CD1c-positive myeloid dendritic cell (primary cell): ENCODE data around the gene TEX264.
"Not testable (repeated sequence)": the region's sequence is repeated elsewhere in the genome, so short reads cannot be mapped to it uniquely, and the experiment has no call there.

ENCODE experiments used
- DNase-seq: peaks from one replicate; pipeline ENCODE4 v3.0.0-alpha.2; 2016; ENCODE audit errors: extremely low spot score

The TEX264 gene

GRCh38 chr3:51670823-51671733, at the start of gene TEX264:
Gene TEX264, plus strand, starts transcription at chr3:51671252. Its CDS starts 3,053 bp downstream, at chr3:51674305.
- DNase-seq = peak; percentile 99

- DNase-seq = no peak
Observed at GRCh38 chr3:51622413-51622812, 48.6 kb upstream of the TEX264 start.

- DNase-seq = no peak
Observed at GRCh38 chr3:51622868-51623267, 48.2 kb upstream of the TEX264 start.

DNA sequence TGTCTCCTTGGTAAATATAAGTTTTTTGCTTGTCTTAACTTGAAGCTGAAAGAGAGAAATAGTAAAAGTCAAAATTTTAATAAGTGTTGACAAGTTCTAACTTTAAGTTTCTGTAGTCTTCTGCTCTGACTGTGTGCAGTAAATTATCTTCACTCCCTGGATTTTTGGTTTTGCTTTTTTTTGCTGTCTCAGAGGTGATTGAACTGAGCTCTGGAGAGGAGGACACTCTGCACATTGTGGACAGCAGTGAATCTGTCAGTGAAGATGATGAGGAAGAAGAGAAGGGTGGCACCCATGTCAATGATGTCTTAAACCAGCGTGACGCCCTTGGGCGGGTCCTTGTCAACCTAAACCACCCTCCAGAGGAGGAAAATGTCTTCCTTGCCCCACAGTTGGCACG, 40.5 kb upstream of the TEX264 start:
- DNase-seq = no peak

- no peak for DNase-seq
Observed at GRCh38 chr3:51637144-51637940, 33.7 kb upstream of the TEX264 start.

GRCh38 chr3:51637941-51638471, 33.0 kb upstream of the TEX264 start:
- peak; percentile 51 for DNase-seq

- DNase-seq = peak; percentile 74
Observed at GRCh38 chr3:51642462-51642861, 28.6 kb upstream of the TEX264 start.

GRCh38 chr3:51646091-51646490, 25.0 kb upstream of the TEX264 start:
- no peak for DNase-seq

- not testable (repeated sequence) for DNase-seq
Observed at GRCh38 chr3:51652103-51652502, 18.9 kb upstream of the TEX264 start.

GRCh38 chr3:51653409-51653808, 17.6 kb upstream of the TEX264 start:
- not testable (repeated sequence) for DNase-seq

DNA sequence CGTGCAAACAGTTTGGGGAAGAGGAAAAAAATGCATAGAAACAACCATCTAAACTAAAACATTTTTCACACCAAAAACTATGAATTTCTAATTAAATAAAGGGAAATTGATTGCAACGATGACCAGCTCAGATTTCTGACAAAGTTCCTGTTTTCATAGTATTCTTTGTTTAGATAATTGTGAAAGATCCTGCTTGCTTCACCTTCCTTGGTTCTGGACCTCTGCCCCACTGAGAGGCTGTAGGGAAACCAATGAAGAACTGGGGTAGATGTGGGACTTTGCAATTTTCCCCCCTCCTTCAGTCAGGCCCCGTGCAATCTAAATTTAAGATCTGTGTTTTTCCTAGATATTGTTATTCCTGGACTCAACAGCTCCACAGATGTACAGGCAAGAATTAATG, 13.8 kb upstream of the TEX264 start:
- peak; percentile 59 for DNase-seq

DNA sequence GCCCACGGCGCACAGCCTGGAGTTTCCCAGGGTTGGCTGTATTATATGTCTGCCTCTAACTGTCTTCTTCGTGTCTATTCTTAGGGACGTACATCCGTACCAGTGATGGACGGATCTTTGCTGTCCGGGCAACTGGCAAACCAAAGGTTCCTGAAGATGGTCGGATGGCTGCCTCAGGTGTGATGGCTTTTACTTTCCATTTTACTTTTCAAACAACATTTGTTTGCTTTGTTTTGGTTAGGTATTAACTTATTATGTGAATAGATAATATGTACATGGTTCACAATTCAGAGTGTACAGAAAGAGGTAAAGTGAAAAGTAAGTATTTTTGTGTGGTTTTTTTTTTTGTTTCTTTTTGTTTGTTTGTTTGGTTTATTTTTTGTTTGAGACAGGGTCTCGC, 11.1 kb upstream of the TEX264 start:
- DNase-seq = no peak

DNA sequence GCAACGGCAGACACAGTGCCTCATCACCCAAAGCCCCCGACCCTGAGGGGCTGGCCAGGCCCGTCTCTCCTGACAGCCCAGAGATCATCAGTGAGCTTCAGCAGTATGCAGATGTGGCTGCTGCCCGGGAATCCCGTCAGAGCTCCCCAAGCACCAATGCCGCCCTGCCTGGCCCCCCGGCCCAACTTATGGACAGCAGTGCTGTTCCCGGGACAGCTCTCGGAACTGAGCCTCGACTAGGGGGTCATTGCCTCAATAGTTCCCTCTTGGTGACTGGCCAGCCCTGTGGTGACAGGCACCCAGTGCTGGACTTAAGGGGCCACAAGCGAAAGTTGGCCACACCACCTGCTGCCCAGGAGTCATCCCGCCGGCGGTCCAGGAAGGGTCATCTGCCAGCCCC, 8.6 kb upstream of the TEX264 start:
- no peak for DNase-seq

DNA sequence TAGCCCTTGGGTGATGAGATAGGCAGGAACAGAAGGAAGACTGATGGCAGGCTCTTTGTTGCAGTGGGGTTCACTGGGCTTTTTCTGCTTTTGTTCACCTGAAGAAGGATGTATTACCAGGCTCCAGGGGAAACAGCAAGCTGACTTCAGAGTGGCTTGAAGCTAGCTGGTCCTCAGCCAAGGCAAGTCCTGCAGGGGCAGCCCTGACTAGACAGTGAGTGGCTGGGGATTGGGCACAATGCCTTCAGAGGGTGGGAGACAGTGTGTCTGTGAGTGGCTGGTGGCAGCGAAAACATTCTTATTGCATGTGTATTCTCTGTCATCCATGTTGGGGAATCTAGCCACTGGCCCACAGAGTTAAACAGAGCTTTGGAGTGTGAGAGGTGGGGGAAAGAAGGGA, 2.3 kb upstream of the TEX264 start:
- DNase-seq = no peak

DNA sequence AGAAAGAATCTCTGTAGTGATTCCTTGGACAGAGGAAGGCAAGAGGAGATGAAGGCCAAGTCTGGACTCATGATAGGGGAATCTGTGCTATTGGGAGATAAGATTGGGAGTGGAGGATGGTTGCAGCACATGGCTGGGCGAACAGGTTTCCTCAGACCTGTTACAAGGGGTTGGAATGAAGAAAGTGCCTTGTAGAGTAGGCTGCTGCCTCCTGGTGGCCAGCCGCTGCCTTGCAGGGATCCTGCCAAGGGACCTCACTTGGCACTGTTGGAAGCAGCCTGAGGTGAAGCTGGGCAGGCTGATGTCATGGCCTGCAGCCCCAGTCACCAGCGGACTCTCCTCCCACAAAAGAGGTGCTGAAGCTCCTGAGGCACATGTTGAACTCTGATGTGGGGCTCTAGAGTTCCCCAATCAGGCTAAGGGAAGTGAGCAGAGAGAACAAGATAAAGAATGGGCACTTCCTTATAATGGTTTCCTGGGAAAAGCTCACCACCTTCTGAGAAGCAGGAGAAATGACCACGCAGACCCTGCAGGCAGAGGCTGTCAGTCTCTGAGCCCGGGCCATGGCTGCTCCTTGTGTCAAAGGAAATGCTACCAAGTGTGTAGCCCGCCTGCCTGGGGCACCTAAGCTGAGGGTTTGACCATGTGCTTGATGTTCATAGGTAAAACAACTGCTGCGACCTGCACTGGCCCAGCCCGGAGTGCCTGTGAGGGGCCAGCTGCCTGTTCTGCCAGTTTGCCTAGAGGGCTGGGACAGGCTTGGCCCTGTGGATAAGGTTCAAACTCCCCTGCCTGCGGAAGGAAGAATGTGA, 1.6 kb upstream of the TEX264 start:
- peak; percentile 93 for DNase-seq

- peak; percentile 78 for DNase-seq
Observed at GRCh38 chr3:51670053-51670822, 814 bp upstream of the TEX264 start.

GRCh38 chr3:51671734-51672475, 853 bp downstream of the TEX264 start:
- peak; percentile 71 for DNase-seq

DNA sequence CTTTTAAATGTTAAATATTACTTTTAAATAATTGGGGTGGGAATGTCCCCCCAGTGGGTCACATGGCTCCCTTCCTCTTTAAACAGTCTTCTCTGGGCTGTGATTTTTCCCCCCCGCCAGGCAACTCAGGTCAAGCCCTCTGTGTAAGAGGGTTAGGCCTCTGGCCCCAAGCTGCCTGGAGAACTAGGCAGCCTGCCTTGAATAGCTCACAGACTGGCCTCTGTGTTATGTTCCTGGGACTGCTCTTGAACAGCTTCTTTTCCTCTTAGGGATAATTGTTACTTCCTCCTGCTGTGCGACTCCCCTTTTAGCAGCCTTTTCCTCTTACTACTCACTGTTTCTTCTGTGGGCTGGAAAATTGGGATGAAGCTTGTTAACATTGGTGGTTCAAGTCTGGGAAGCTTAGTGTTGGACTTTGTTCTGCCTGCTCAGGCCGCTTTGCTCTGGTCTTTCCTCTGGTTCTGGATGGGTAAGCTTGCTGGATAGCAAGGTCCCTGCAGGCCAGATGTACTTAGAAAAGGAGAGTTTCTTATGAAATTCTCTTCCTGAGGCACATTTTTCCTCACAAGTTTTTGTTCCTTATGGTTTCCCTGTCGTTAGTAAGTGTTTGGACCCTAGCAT, 2.2 kb downstream of the TEX264 start:
- DNase-seq = peak; percentile 26

- DNase-seq = no peak
Observed at GRCh38 chr3:51673802-51674654, 3.0 kb downstream of the TEX264 start.
